Fibroblast of villous mesenchyme (primary cell): ENCODE results near the gene JPH3. TPM values are rescaled to one million over a fixed set of nuclear protein-coding genes. Genes with fewer than 3 reads are reported as not detected.

Experiments
- DNase-seq: peaks from one replicate; pipeline ENCODE4 v3.0.0-alpha.2; 2010; ENCODE audit warnings: low read depth
- H3K4me3 ChIP-seq: 2 replicates; pipeline ENCODE4 v1.5.1; 2011; ENCODE audit warnings: low read depth, mild to moderate bottlenecking, low read length
- total RNA-seq: library from RNA; depleted of rRNA; stranded (reverse); fragments of >200 nt; gene quantifications from 2 replicates; pipeline ENCODE4 v1.2.3, GENCODE V29; 2012
- TF ChIP-seq, protein P1 (sequence below): IDR thresholded peaks from 2 replicates; pipeline ENCODE4 v1.5.1; 2012; ENCODE audit warnings: low read depth, mild to moderate bottlenecking, low read length; ENCODE audit not compliant: insufficient read depth

JPH3 gene
- total RNA-seq, 1 donor: not detected

DNA sequence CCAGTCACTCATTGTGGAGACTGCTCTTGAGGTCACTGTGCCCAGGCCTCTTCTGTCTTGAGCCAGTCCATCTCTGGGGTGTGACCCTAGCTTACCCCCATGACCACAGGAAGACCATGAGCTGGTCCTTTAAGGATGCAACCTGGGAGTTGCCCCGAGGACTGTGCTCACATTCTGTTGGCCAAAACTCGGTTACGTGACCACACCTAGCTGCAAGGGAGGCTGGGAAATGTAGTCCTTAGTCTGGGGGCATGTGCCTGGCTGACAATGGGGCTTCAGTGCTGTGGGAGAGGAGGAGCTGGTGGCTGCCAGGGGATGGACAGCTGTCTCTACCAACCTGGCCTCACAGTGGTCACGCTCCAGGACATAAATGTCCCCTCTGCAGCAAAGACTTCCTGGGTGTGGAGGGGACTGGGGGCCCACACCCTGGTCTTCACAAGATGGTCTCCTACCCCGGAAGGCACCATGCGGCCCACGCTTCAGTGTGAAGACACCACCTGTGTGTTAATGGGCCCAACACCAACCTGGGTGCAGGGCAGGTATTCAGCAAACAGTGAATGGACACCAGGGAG lies 55.4 kb downstream of the JPH3 start:
- TF ChIP-seq, protein P1, sequence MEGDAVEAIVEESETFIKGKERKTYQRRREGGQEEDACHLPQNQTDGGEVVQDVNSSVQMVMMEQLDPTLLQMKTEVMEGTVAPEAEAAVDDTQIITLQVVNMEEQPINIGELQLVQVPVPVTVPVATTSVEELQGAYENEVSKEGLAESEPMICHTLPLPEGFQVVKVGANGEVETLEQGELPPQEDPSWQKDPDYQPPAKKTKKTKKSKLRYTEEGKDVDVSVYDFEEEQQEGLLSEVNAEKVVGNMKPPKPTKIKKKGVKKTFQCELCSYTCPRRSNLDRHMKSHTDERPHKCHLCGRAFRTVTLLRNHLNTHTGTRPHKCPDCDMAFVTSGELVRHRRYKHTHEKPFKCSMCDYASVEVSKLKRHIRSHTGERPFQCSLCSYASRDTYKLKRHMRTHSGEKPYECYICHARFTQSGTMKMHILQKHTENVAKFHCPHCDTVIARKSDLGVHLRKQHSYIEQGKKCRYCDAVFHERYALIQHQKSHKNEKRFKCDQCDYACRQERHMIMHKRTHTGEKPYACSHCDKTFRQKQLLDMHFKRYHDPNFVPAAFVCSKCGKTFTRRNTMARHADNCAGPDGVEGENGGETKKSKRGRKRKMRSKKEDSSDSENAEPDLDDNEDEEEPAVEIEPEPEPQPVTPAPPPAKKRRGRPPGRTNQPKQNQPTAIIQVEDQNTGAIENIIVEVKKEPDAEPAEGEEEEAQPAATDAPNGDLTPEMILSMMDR: no peak
- no peak overlapping the region for H3K4me3 ChIP-seq
- DNase-seq: peak; percentile 5

DNA sequence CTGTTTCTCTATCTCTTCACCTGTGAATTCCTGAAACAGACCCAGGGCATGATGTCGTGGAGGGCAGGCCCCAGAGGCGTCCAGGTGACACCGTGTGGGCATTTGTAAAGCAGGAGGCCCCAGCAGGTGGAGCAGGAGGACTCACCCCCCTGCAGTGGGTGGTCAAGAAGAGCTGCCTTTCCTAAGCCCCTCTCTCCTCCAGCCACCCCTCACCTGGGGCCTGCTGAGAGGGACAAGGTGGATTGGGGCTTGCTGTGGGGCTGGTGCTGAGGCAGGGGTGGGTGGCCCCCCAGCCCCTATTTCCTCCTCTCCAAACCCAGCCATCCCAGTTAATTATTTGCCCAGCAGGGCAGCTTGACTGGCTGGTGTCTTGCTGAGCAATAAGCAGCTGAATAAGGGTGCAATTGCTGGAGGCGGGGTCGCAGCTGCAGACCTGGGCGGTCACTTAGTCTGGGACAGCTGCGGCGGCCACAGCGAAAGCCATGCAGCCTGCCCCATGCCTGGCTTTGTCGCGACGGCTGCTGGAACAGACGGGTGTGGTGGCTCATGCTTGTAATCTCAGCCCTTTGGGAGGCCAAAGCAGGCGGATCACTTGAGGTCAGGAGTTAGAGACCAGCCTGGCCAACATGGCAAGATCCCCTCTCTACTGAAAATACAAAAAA lies 56.4 kb downstream of the JPH3 start:
- H3K4me3 ChIP-seq: no peak overlapping the region
- DNase-seq: no peak
- TF ChIP-seq, protein P1: no peak

DNA sequence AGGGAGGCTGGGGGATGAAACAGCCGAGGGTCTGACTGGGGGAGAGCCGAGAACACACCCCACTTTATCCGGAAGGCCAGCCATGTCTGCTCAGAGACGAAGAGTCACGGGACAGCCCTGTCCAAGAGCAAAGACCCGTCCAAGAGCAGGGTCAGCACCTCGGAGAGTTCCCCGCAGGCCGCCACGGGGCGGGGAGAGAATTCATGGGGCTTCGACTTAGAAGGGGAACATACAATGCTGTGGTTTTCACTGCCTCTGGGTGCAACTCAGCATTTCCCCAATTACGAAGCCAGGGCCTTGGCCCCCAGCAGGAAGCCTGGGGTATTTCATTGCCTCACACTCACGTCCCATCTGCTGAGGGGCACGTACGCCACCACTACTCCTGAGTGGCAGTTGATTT lies 59.3 kb downstream of the JPH3 start:
- TF ChIP-seq, protein P1: no peak
- no peak overlapping the region for H3K4me3 ChIP-seq
- DNase-seq: peak; percentile 49

DNA sequence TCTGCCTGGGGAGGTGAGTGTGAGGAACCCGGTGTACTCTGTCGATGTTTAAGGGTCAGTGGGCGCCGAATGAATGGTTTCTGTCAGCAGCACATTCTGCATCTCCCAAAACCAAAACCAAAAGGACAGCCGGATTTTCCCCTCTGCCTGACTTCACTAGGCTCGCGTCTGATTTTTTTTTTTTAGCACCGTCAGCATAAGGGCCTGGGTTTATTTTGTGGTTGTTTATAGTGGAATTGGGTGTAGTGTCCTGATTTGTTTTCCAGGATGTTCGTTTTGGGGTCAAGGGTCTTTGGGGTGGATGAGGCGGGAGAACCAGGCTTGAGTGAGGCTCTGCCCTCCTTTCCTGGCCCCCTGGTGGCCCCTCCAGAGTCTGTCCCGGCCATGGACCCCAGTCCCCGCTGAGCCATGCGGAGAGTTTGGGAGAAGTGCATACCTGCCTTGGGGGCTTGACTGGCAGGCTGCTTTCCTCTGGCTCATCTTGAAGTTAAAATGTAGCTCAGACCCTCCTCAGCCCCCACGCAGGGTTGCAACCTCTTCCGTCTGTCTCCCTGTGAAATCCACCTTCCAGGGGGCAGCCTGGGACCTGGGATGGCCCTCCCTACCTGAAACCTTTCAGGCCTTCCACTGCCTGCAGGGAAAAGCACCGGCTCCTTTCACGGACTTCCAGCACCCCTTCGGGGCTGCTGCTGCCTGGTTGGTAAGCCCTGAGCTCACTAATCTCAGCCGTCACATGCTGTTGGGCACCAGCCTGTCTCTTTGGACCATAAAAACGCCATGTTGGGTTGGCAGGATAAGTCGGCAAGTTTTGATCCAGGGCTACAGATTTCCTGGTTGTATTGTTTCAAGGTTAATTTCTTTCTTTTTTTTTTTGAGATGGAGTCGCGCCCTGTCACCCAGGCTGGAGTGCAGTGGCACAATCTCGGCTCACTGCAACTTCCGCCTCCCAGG lies 60.2 kb downstream of the JPH3 start:
- no peak for DNase-seq
- no peak overlapping the region for H3K4me3 ChIP-seq
- TF ChIP-seq, protein P1: no peak

DNA sequence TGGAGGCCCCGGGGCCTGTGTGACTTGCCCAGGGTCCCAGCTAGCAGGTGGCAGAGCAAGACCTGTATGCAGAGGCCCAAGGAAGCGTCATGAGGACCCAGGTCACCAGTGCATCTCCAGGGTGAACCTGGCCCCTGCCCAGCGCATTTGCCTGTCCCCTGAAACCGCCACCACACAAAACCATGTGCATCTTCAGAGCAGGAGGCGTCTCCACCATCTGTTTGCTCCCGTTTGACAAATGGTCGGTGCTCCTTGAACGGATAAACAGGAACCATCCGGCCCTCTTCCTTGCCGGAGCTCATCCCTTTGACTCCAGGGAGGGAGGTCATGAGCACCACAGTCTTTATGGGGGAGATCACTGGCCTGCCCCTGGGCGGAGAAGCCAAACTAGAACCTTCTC lies 62.5 kb downstream of the JPH3 start:
- no peak for DNase-seq
- TF ChIP-seq, protein P1: no peak
- no peak overlapping the region for H3K4me3 ChIP-seq

DNA sequence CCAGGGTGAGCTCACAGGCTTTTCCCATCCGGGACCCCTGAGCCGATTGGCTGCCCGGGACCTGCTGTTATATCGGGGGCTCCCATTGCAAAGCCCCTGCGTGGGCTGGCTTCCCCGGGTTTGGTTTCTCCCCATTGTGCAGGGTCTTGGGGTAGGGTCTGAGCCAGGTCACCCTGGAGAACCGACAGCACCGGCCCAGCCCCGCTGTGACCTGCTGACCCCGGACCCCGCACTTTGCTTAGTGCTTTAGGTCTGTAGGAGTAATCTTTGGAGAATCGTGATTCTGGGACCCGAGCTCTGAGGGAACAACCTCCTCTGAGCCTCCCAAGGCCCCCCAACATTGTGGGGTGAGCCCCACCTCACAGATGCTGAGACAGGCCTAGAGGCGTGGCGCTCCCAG lies 62.9 kb downstream of the JPH3 start:
- H3K4me3 ChIP-seq: no peak overlapping the region
- DNase-seq: no peak
- TF ChIP-seq, protein P1: no peak
